Osteocyte (in vitro differentiated cells): ENCODE data around the gene CACNG8. TPM values are rescaled to one million over a fixed set of nuclear protein-coding genes. Genes with fewer than 3 reads are reported as not detected.

Experiments used
- DNase-seq: peaks from one replicate; pipeline ENCODE4 v3.0.0; 2021; ENCODE audit warnings: mixed read lengths; ENCODE audit not compliant: unreplicated experiment; ENCODE audit errors: extremely low spot score
- H3K27ac Mint-ChIP-seq: one replicate; pipeline ENCODE4 v1.8.0; 2021; ENCODE audit warnings: mild to moderate bottlenecking, mixed read lengths; ENCODE audit not compliant: unreplicated experiment
- H3K27me3 Mint-ChIP-seq: one replicate; pipeline ENCODE4 v1.8.0; 2021; ENCODE audit warnings: mixed read lengths; ENCODE audit not compliant: unreplicated experiment
- H3K36me3 Mint-ChIP-seq: one replicate; pipeline ENCODE4 v1.8.0; 2021; ENCODE audit warnings: mixed read lengths; ENCODE audit not compliant: unreplicated experiment
- H3K4me1 Mint-ChIP-seq: one replicate; pipeline ENCODE4 v1.8.0; 2021; ENCODE audit warnings: mixed read lengths; ENCODE audit not compliant: unreplicated experiment
- H3K4me3 Mint-ChIP-seq: one replicate; pipeline ENCODE4 v1.8.0; 2021; ENCODE audit warnings: mild to moderate bottlenecking, moderate library complexity, mixed read lengths; ENCODE audit not compliant: unreplicated experiment
- H3K9me3 Mint-ChIP-seq: one replicate; pipeline ENCODE4 v1.8.0; 2021; ENCODE audit warnings: mixed read lengths; ENCODE audit not compliant: unreplicated experiment
- total RNA-seq: library from RNA; stranded (reverse); gene quantifications from 2 replicates; pipeline ENCODE4 v1.2.1, GENCODE V29; 2021
- TF ChIP-seq, protein P1 (sequence below): fragments of 200-600 bp; sonication (generic); IDR thresholded peaks from 2 replicates; pipeline ENCODE4 v1.5.0; 2021; ENCODE audit warnings: antibody characterized with exemption, mild to moderate bottlenecking, moderate library complexity

CACNG8 gene
- total RNA-seq, 1 donor from 2014 or later, result not detected

DNA sequence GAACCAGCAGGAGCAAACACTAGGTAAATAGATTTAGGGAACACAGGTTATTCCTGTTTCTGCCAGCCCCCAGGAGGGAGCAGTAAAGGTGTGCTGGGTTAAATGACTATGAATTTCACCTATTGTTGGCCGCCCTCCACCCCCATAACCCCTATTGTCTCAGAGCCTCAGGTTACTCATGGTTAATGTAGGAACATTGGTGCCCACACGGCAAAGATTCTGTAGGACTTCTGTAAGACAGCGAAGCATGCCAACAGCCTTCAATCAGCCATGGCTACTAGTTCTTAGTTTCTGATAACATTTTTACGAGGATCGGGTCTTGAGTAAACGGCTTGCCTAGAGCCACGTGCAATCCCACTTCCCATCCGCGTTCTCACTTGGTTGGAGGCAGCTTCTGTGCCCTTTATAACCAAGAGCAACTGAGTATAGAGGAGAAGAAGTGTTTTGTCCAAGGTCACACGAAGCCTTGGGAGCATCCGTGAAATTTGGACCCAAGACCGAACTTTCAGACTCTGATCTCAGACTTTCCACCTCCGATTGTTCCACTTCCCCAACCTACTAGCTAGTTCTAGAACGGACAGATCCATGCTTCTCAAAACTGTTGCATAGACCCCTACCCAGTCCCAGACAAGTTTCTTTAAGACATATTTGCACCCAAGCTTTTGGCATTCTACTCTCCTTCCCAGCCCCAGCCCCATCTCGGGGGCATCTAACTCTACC, 5.1 kb upstream of the CACNG8 start:
- no peaks in the 10 kb centered on the region for H3K4me1 Mint-ChIP-seq
- TF ChIP-seq, protein P1, sequence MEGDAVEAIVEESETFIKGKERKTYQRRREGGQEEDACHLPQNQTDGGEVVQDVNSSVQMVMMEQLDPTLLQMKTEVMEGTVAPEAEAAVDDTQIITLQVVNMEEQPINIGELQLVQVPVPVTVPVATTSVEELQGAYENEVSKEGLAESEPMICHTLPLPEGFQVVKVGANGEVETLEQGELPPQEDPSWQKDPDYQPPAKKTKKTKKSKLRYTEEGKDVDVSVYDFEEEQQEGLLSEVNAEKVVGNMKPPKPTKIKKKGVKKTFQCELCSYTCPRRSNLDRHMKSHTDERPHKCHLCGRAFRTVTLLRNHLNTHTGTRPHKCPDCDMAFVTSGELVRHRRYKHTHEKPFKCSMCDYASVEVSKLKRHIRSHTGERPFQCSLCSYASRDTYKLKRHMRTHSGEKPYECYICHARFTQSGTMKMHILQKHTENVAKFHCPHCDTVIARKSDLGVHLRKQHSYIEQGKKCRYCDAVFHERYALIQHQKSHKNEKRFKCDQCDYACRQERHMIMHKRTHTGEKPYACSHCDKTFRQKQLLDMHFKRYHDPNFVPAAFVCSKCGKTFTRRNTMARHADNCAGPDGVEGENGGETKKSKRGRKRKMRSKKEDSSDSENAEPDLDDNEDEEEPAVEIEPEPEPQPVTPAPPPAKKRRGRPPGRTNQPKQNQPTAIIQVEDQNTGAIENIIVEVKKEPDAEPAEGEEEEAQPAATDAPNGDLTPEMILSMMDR, result no peak
- DNase-seq, result no peak
- no peaks in the 10 kb centered on the region for H3K36me3 Mint-ChIP-seq
- H3K27me3 Mint-ChIP-seq, result peaks cover 39% of the 10 kb centered on the region
- H3K27ac Mint-ChIP-seq, result no peak overlapping the region
- H3K4me3 Mint-ChIP-seq, result no peak overlapping the region
- peaks cover 6% of the 10 kb centered on the region for H3K9me3 Mint-ChIP-seq

DNA sequence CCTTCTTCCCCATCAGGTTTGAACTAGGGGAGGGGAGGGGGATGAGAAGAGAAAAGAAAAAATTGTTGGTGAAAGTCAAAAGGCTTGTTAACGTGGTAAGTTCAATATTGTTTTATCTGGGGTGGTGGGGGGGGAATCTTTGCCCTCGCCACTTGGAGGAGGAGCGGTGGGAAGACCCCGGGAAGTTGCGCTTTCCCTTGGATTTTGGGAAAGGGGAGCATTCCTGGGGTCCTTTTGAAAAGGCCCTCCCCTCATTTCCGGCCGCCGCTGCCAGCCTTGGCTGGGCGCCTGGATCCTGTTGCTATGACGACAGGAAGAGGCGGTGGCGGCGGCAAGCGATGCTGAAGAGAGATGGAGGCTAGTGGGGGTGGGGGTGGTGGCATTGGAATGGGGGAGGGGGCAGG, 4.6 kb upstream of the CACNG8 start:
- Mint-ChIP-seq H3K4me1 (no peaks in the 10 kb centered on the region), H3K27me3 (peaks cover 39% of the 10 kb centered on the region), H3K36me3 (no peaks in the 10 kb centered on the region), H3K9me3 (peaks cover 6% of the 10 kb centered on the region), H3K27ac (no peak overlapping the region), H3K4me3 (no peak overlapping the region)
- TF ChIP-seq, protein P1, result no peak
- DNase-seq, result no peak

DNA sequence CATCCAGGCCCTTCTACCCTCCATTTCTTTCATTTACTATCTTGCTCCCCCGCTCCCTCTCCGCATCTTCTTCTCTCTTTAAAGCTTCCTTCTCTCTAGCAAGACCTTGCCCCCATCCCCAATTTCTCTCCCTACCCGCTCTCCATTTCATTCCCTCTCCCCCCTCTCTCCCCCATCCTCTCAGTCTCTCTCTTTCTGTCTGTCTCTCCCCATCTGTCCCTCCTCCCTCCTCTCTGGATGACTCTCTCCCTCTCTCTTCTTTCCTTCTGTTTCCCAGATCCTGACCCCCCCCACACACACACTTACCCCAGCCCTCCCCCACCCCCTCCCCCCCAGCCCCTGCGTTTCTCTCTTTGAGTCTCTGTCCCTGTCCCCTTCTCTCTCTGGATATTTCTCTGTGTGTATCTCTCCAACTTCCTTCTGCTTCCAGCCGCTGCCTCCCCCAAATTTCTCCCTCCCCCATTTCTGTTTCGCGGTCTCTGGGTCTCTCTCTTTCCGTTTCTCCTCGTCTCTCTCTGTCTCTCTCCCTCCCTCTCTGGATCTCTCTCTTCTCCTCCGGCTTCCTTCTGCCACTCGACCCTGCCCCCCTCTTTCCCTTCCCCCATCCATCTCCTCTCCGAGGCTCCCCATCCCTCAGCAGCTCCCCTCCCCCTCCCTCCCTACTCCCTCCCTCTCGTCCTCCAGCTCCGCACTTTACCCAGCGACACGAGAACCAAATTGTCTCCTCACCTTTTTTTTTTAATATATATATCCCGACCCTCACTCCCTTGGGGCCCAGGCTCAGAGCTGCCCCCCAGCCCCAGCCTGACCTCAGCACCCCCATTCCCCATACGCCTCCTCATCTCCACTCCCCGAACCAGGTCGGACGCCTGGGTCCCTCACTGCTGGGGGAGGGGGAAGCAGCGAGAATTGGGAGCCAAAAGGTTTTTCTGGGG, 3.6 kb upstream of the CACNG8 start:
- H3K9me3 Mint-ChIP-seq, result peaks cover 6% of the 10 kb centered on the region
- no peaks in the 10 kb centered on the region for H3K36me3 Mint-ChIP-seq
- DNase-seq, result no peak
- peaks cover 46% of the 10 kb centered on the region for H3K27me3 Mint-ChIP-seq
- no peak overlapping the region for H3K27ac Mint-ChIP-seq
- no peak overlapping the region for H3K4me3 Mint-ChIP-seq
- H3K4me1 Mint-ChIP-seq, result no peaks in the 10 kb centered on the region
- TF ChIP-seq, protein P1, result no peak

DNA sequence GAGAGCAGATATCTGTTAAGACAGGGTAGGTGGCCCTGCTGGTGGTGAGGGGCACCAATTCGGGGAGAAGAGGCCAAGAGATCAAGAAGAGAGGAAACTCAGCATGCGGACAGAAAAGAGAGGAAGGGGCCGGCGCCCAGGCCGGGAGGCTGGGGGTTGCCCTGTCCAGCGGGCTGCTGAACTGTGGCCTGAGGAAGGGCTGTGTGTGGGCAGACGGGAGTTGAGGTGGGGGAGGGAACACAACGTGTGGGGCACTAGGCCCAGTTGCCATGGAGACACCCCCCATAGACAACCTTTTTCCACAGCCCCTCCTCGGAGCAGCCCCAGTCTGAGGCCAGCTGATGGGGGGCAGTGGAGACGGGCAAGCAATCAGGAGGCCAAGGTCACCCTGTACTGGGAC, 2.5 kb upstream of the CACNG8 start:
- Mint-ChIP-seq H3K4me1 (no peaks in the 10 kb centered on the region), H3K9me3 (peaks cover 2% of the 10 kb centered on the region), H3K27me3 (peaks cover 57% of the 10 kb centered on the region), H3K4me3 (no peak overlapping the region), H3K27ac (no peak overlapping the region), H3K36me3 (no peaks in the 10 kb centered on the region)
- TF ChIP-seq, protein P1, result no peak
- no peak for DNase-seq

DNA sequence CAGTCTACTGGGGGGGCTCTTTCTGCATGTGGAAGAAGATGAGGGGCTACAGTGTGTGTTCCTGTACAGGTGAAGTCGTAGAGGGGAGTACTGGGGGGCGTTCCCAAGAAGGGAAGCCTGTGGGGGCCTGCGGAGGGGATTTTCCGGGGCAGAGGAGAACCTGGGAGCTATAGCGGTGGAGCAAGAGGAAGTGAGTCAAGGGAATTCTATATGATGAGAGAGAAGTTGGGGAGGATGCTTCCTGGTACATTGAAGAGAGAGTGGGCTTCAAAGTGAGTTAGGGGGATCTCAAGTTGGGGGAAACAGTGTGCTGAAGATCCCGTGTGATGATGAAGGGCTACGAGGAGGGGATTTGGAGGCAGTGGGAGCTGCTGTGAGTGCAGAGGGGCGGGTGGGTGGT, 1.9 kb upstream of the CACNG8 start:
- H3K27ac Mint-ChIP-seq, result no peak overlapping the region
- H3K36me3 Mint-ChIP-seq, result no peaks in the 10 kb centered on the region
- no peak for DNase-seq
- peaks cover 61% of the 10 kb centered on the region for H3K27me3 Mint-ChIP-seq
- H3K4me1 Mint-ChIP-seq, result no peaks in the 10 kb centered on the region
- TF ChIP-seq, protein P1, result no peak
- H3K9me3 Mint-ChIP-seq, result no peaks in the 10 kb centered on the region
- no peak overlapping the region for H3K4me3 Mint-ChIP-seq
